Central memory CD8-positive, alpha-beta T cell (primary cell): Measurements from ENCODE around the gene MAPK4.
A peak's percentile ranks its signal among the peaks of the same experiment; 100 is the strongest.
"Not testable (repeated sequence)": the region's sequence is repeated elsewhere in the genome, so short reads cannot be mapped to it uniquely, and the experiment has no call there.

Source experiments
- ATAC-seq: fragments of 150-1000 bp; cut with Tn5 transposase; replicated peaks from 2 replicates; pipeline ENCODE4 v1.10.0; 2022; ENCODE audit warnings: mild to moderate bottlenecking, moderate FRiP score, moderate number of reproducible peaks; ENCODE audit not compliant: poor library complexity, severe bottlenecking; ENCODE audit errors: extremely low read depth
- DNase-seq, 2 donors: peaks; one replicate each; pipeline ENCODE4 v3.0.0; 2021; ENCODE audit warnings: low spot score in 2 of 2
- H3K27ac Mint-ChIP-seq: one replicate; pipeline ENCODE4 v1.8.0; 2022; ENCODE audit warnings: low read depth, mild to moderate bottlenecking, moderate library complexity, mixed read lengths
- H3K27me3 Mint-ChIP-seq: one replicate; pipeline ENCODE4 v1.8.0; 2022; ENCODE audit warnings: mixed read lengths
- H3K36me3 Mint-ChIP-seq: one replicate; pipeline ENCODE4 v1.8.0; 2022; ENCODE audit warnings: mild to moderate bottlenecking, moderate library complexity, mixed read lengths; ENCODE audit not compliant: insufficient read depth
- H3K4me1 Mint-ChIP-seq: one replicate; pipeline ENCODE4 v1.8.0; 2022; ENCODE audit warnings: mixed read lengths
- H3K4me3 Mint-ChIP-seq: one replicate; pipeline ENCODE4 v1.8.0; 2022; ENCODE audit warnings: mild to moderate bottlenecking, moderate library complexity, mixed read lengths
- H3K9me3 Mint-ChIP-seq: one replicate; pipeline ENCODE4 v1.8.0; 2022; ENCODE audit warnings: mixed read lengths

Gene MAPK4

GRCh38 chr18:50559752-50560680, at the start of gene MAPK4:
TSS of gene MAPK4 (plus strand) at chr18:50560087. CDS start at chr18:50663959, 103,872 bp downstream.
- DNase-seq (no peak), ATAC-seq (no peak)
- peaks cover 81% of the 10 kb centered on the region for H3K27me3 Mint-ChIP-seq
- H3K36me3 Mint-ChIP-seq, result no peaks in the 10 kb centered on the region
- H3K27ac Mint-ChIP-seq, result no peak within 1 kb of the TSS
- peaks cover 6% of the 10 kb centered on the region for H3K9me3 Mint-ChIP-seq
- peak within 1 kb of the TSS; percentile 44 for H3K4me3 Mint-ChIP-seq
- no peaks in the 10 kb centered on the region for H3K4me1 Mint-ChIP-seq

GRCh38 chr18:50517277-50517676, 42.6 kb upstream of the MAPK4 start:
- not testable (repeated sequence) for H3K4me3 Mint-ChIP-seq, H3K4me1 Mint-ChIP-seq, H3K36me3 Mint-ChIP-seq, H3K27ac Mint-ChIP-seq, DNase-seq, ATAC-seq, H3K9me3 Mint-ChIP-seq
- peaks cover 29% of the 10 kb centered on the region for H3K27me3 Mint-ChIP-seq

GRCh38 chr18:50518787-50519546, 40.9 kb upstream of the MAPK4 start:
- Mint-ChIP-seq H3K4me3 (no peak overlapping the region), H3K27me3 (peaks cover 37% of the 10 kb centered on the region), H3K9me3 (no peaks in the 10 kb centered on the region), H3K27ac (no peak overlapping the region), H3K36me3 (no peaks in the 10 kb centered on the region), H3K4me1 (no peaks in the 10 kb centered on the region)
- DNase-seq (no peak), ATAC-seq (no peak)

GRCh38 chr18:50523165-50523564, 36.7 kb upstream of the MAPK4 start:
- Mint-ChIP-seq H3K27ac (no peak overlapping the region), H3K4me1 (no peaks in the 10 kb centered on the region), H3K27me3 (peaks cover 46% of the 10 kb centered on the region), H3K9me3 (no peaks in the 10 kb centered on the region), H3K36me3 (no peaks in the 10 kb centered on the region), H3K4me3 (no peak overlapping the region)
- DNase-seq, result no peak
- no peak for ATAC-seq

GRCh38 chr18:50527636-50528307, 32.1 kb upstream of the MAPK4 start:
- Mint-ChIP-seq H3K27ac (no peak overlapping the region), H3K4me3 (no peak overlapping the region), H3K27me3 (peaks cover 34% of the 10 kb centered on the region), H3K9me3 (peaks cover 9% of the 10 kb centered on the region), H3K36me3 (peaks cover under 1% of the 10 kb centered on the region), H3K4me1 (no peaks in the 10 kb centered on the region)
- DNase-seq (no peak), ATAC-seq (no peak)

GRCh38 chr18:50528806-50529205, 31.1 kb upstream of the MAPK4 start:
- DNase-seq (no peak), ATAC-seq (no peak)
- H3K36me3 Mint-ChIP-seq, result peaks cover 2% of the 10 kb centered on the region
- H3K9me3 Mint-ChIP-seq, result peaks cover 15% of the 10 kb centered on the region
- no peaks in the 10 kb centered on the region for H3K4me1 Mint-ChIP-seq
- H3K4me3 Mint-ChIP-seq, result no peak overlapping the region
- no peak overlapping the region for H3K27ac Mint-ChIP-seq
- peaks cover 24% of the 10 kb centered on the region for H3K27me3 Mint-ChIP-seq

GRCh38 chr18:50533822-50534221, 26.1 kb upstream of the MAPK4 start:
- not testable (repeated sequence) for DNase-seq, ATAC-seq, H3K4me1 Mint-ChIP-seq, H3K27me3 Mint-ChIP-seq, H3K36me3 Mint-ChIP-seq, H3K4me3 Mint-ChIP-seq, H3K27ac Mint-ChIP-seq
- peaks cover 25% of the 10 kb centered on the region for H3K9me3 Mint-ChIP-seq

GRCh38 chr18:50544476-50544875, 15.4 kb upstream of the MAPK4 start:
- not testable (repeated sequence) for H3K9me3 Mint-ChIP-seq, DNase-seq, H3K4me1 Mint-ChIP-seq, H3K4me3 Mint-ChIP-seq, H3K27ac Mint-ChIP-seq, ATAC-seq, H3K36me3 Mint-ChIP-seq
- H3K27me3 Mint-ChIP-seq, result peaks cover 17% of the 10 kb centered on the region

GRCh38 chr18:50545936-50546335, 14.0 kb upstream of the MAPK4 start:
- Mint-ChIP-seq H3K4me1 (no peaks in the 10 kb centered on the region), H3K36me3 (peaks cover 2% of the 10 kb centered on the region), H3K27me3 (peaks cover 17% of the 10 kb centered on the region), H3K9me3 (no peaks in the 10 kb centered on the region), H3K27ac (no peak overlapping the region), H3K4me3 (no peak overlapping the region)
- DNase-seq (no peak), ATAC-seq (no peak)

- ATAC-seq (no peak), DNase-seq (no peak)
- Mint-ChIP-seq H3K9me3 (no peaks in the 10 kb centered on the region), H3K4me1 (no peaks in the 10 kb centered on the region), H3K36me3 (no peaks in the 10 kb centered on the region), H3K27me3 (peaks cover 14% of the 10 kb centered on the region), H3K4me3 (no peak overlapping the region), H3K27ac (no peak overlapping the region)
Measured at GRCh38 chr18:50548160-50548559, 11.7 kb upstream of the MAPK4 start.

GRCh38 chr18:50551651-50552050, 8.2 kb upstream of the MAPK4 start:
- H3K36me3 Mint-ChIP-seq, H3K9me3 Mint-ChIP-seq, ATAC-seq, H3K27ac Mint-ChIP-seq, H3K4me1 Mint-ChIP-seq, H3K4me3 Mint-ChIP-seq, DNase-seq: not testable (repeated sequence)
- H3K27me3 Mint-ChIP-seq, result peaks cover 43% of the 10 kb centered on the region

- H3K9me3 Mint-ChIP-seq, result peaks cover 6% of the 10 kb centered on the region
- no peak for ATAC-seq
- peaks cover 82% of the 10 kb centered on the region for H3K27me3 Mint-ChIP-seq
- DNase-seq, result no peak
- no peak overlapping the region for H3K4me3 Mint-ChIP-seq
- no peaks in the 10 kb centered on the region for H3K4me1 Mint-ChIP-seq
- no peaks in the 10 kb centered on the region for H3K36me3 Mint-ChIP-seq
- H3K27ac Mint-ChIP-seq, result no peak overlapping the region
Measured at GRCh38 chr18:50558157-50558556, 1.7 kb upstream of the MAPK4 start.
